ENCODE results near the gene RPL7A.

Gene RPL7A

GRCh38 chr9:133347515-133347984, 468 bp upstream of the RPL7A start:
- H3K27me3 ChIP-seq (ENCODE audit: insufficient read depth, low read length, poor library complexity, severe bottlenecking), result peaks cover 8% of the 10 kb centered on the region
- no peaks in the 10 kb centered on the region for H3K9me3 ChIP-seq (ENCODE audit: insufficient read depth, low read depth, low read length)
- H3F3A ChIP-seq (ENCODE audit: low read depth), result peaks cover 11% of the 10 kb centered on the region; the same call in 1 of the 2 replicates
- H4K20me1 ChIP-seq (ENCODE audit: insufficient read depth, low read length, poor library complexity, severe bottlenecking), result peaks cover 57% of the 10 kb centered on the region
- H3K9ac ChIP-seq (ENCODE audit: low read depth, low read length, poor library complexity, severe bottlenecking), result peak overlapping the region; percentile 100
- peak overlapping the region; percentile 97 for H3K4me3 ChIP-seq (ENCODE audit: low read length, poor library complexity, severe bottlenecking)
- H3K79me2 ChIP-seq (ENCODE audit: insufficient read depth, low read length), result peaks cover 67% of the 10 kb centered on the region
- no peaks in the 10 kb centered on the region for H3K9me2 ChIP-seq (replicated peaks; ENCODE audit: low read depth, low read length)
- H3K4me2 ChIP-seq (ENCODE audit: low read depth, low read length, poor library complexity, severe bottlenecking), result peak overlapping the region; percentile 83
- H3K4me1 ChIP-seq (ENCODE audit: insufficient read depth, low read length, poor library complexity, severe bottlenecking), result peaks cover 32% of the 10 kb centered on the region
- TF ChIP-seq CTCF (conservative IDR thresholded peaks at IDR 0.05; ENCODE audit: low read length) (0 out of 2 replicates have a peak, but pooled peaks have one; percentile 11), EZH2phosphoT487 (IDR thresholded peaks at IDR 0.05; ENCODE audit: borderline replicate concordance) (no peak)
- peaks cover 50% of the 10 kb centered on the region for H3K36me3 ChIP-seq (ENCODE audit: insufficient read depth, low read length)
- peak overlapping the region; percentile 74; the same call in 1 of the 2 replicates for H2AFZ ChIP-seq (ENCODE audit: low read length)

- Histone ChIP-seq H3K9ac (ENCODE audit: low read depth, low read length, poor library complexity, severe bottlenecking) (peak overlapping the region; percentile 100), H3K9me2 (replicated peaks; ENCODE audit: low read depth, low read length) (no peaks in the 10 kb centered on the region), H3F3A (ENCODE audit: low read depth) (peaks cover 11% of the 10 kb centered on the region; the same call in 1 of the 2 replicates), H3K36me3 (ENCODE audit: insufficient read depth, low read length) (peaks cover 44% of the 10 kb centered on the region), H3K27me3 (ENCODE audit: insufficient read depth, low read length, poor library complexity, severe bottlenecking) (peaks cover 8% of the 10 kb centered on the region), H2AFZ (ENCODE audit: low read length) (no peak overlapping the region), H4K20me1 (ENCODE audit: insufficient read depth, low read length, poor library complexity, severe bottlenecking) (peaks cover 57% of the 10 kb centered on the region), H3K9me3 (ENCODE audit: insufficient read depth, low read depth, low read length) (no peaks in the 10 kb centered on the region), H3K79me2 (ENCODE audit: insufficient read depth, low read length) (peaks cover 67% of the 10 kb centered on the region), H3K4me3 (ENCODE audit: low read length, poor library complexity, severe bottlenecking) (peak overlapping the region; percentile 97), H3K4me1 (ENCODE audit: insufficient read depth, low read length, poor library complexity, severe bottlenecking) (peaks cover 32% of the 10 kb centered on the region), H3K4me2 (ENCODE audit: low read depth, low read length, poor library complexity, severe bottlenecking) (peak overlapping the region; percentile 99)
- TF ChIP-seq CTCF (conservative IDR thresholded peaks at IDR 0.05; ENCODE audit: low read length) (no peak), EZH2phosphoT487 (IDR thresholded peaks at IDR 0.05; ENCODE audit: borderline replicate concordance) (no peak)
Measured at GRCh38 chr9:133348718-133349573, 928 bp downstream of the RPL7A start.

GRCh38 chr9:133349965-133350616, 2.1 kb downstream of the RPL7A start:
- peaks cover 57% of the 10 kb centered on the region for H4K20me1 ChIP-seq (ENCODE audit: insufficient read depth, low read length, poor library complexity, severe bottlenecking)
- peak overlapping the region; percentile 100 for H3K9ac ChIP-seq (ENCODE audit: low read depth, low read length, poor library complexity, severe bottlenecking)
- peaks cover 71% of the 10 kb centered on the region for H3K79me2 ChIP-seq (ENCODE audit: insufficient read depth, low read length)
- H3F3A ChIP-seq (ENCODE audit: low read depth), result peaks cover 11% of the 10 kb centered on the region; the same call in 1 of the 2 replicates
- peaks cover 35% of the 10 kb centered on the region for H3K4me1 ChIP-seq (ENCODE audit: insufficient read depth, low read length, poor library complexity, severe bottlenecking)
- peaks cover 38% of the 10 kb centered on the region for H3K36me3 ChIP-seq (ENCODE audit: insufficient read depth, low read length)
- no peaks in the 10 kb centered on the region for H3K9me3 ChIP-seq (ENCODE audit: insufficient read depth, low read depth, low read length)
- TF ChIP-seq EZH2phosphoT487 (IDR thresholded peaks at IDR 0.05; ENCODE audit: borderline replicate concordance), result no peak
- no peak for TF ChIP-seq CTCF (conservative IDR thresholded peaks at IDR 0.05; ENCODE audit: low read length)
- H3K4me2 ChIP-seq (ENCODE audit: low read depth, low read length, poor library complexity, severe bottlenecking), result peak overlapping the region; percentile 99
- H3K4me3 ChIP-seq (ENCODE audit: low read length, poor library complexity, severe bottlenecking), result peak overlapping the region; percentile 97
- no peaks in the 10 kb centered on the region for H3K9me2 ChIP-seq (replicated peaks; ENCODE audit: low read depth, low read length)
- peaks cover 8% of the 10 kb centered on the region for H3K27me3 ChIP-seq (ENCODE audit: insufficient read depth, low read length, poor library complexity, severe bottlenecking)
- H2AFZ ChIP-seq (ENCODE audit: low read length), result no peak overlapping the region
